Fibroblast of skin of right quadriceps (primary cell): ENCODE measurements around the gene PRKCH.

Source experiments
- DNase-seq: peaks from one replicate; pipeline ENCODE4 v3.0.0-alpha.2; 2013

The PRKCH gene

DNA sequence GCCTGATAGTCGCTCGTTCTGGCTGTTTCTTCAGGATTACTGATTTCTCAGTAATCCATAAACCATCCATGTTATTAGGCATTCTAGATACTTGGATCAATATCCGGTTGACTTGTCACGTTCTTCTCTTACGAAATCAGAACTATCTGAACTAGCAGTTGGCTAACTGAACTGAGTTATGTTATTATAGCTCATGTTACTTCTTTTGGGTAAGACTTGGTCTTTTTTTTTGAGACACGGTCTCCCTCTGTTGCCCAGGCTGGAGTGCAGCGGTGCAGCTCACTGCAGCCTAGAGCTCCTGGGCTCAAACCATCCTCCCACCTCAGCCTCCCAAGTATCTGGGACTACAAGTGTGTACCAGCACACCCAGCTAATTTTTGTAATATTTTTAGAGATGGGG, 178.6 kb downstream of the PRKCH start:
- DNase-seq, result no peak

DNA sequence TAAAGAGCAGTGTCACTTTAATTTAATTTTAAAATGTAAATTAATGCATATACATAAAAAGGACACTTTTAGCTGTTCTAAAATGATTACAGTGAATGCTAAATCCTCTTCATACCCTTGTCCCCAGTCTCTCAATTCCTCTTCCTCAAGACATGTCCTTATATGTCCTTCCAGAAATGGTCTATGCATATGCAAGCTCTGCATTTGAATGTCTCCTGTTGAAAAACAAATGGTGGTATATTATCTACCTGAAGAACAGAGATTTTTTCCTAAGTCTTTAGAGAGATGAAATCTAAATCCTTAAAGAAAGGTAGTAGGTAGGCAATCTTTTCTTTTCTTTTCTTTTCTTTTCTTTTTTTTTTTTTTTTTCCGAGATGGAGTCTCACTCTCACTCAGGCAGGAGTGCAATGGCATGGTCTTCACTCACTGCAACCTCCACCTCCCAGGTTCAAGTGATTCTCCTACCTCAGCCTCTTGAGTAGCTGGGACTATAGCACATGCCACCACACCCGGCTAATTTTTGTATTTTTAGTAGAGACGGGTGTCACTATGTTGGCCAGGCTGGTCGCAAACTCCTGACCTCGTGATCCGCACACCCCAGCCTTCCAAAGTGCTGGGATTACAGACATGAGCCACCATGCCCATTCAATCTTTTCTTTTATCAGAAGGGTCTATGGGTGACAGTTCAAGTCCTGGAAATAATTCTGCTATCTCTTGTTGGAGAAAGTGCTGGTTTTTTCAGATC, 180.5 kb downstream of the PRKCH start:
- no peak for DNase-seq

DNA sequence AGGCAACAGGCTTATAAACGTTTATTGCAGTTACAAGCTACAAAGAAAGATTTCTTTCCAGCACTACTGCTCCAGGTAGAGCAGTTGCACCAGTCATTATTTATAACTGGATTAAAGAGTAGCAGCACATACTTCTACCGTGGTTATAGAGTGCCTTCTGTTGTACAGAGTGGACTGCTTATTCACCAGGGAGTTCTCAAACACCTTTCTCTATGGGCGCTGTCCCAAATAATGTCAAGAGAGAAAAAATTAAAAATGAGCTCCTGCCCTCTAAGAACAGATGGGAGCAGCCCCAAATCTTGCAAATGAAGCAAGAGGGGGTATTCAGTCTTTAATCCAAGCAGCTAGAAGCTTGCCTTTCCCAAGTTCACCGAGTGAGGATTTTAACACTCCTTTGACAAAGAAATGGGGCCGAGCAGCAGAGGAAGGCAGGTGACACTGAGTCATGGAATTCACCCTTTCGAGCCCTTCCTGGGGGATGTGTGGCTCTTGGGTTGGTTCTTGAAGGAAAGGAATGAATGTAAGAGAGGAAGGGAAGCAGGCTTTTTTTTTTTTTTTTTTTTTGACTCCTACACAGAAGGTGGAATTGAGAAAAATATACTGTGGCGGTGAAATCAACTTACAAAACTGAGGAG, 181.2 kb downstream of the PRKCH start:
- no peak for DNase-seq

DNA sequence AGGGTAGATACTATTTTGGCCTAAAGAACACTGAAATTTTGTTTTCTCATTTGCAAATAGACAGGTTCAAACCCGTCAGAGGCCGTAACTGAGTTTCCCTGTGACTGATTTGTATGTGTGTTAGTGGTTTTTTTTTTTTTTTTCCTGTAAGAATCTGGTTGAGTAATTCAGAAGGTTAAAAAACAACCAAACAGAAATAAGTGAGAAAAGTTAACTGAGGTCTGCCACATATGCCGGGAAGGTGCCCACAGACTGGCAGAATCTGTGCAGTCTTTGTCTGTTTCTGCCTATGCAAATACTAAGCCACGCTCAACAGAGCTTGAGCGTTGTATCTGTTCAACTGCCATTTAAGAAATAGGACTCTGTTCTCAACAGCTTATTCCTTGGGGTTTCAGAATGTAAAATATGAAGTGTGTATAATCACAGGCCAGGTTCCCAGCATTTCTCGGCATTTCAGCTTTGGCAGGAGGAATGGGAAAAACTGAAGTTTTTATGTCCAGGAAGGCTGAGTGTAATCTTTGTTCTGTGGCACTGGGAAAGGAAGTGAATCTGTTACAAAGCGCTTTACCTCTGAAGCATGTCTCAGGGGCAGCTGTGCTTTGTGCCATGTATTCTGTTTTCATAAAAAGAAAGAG, 181.9 kb downstream of the PRKCH start:
- DNase-seq, result peak; percentile 36

DNA sequence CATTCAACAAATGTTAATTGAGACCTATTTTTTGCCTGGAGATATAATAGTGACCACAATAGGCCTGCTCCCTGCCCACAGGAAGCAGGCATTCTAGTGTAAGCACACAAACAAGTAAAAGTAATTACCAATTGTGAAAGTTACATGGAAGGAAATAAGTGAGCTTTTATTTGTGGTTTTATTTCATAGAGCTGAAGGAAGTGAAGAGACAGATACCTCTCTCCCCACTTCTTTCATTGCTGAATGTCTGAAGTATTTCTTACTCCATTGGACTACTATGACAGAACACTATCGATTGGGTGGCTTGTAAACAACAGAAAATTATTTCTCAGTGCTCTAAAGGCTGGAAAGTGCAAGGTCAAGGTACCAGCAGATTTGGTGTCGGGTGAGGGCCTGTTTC, 183.5 kb downstream of the PRKCH start:
- DNase-seq, result no peak

DNA sequence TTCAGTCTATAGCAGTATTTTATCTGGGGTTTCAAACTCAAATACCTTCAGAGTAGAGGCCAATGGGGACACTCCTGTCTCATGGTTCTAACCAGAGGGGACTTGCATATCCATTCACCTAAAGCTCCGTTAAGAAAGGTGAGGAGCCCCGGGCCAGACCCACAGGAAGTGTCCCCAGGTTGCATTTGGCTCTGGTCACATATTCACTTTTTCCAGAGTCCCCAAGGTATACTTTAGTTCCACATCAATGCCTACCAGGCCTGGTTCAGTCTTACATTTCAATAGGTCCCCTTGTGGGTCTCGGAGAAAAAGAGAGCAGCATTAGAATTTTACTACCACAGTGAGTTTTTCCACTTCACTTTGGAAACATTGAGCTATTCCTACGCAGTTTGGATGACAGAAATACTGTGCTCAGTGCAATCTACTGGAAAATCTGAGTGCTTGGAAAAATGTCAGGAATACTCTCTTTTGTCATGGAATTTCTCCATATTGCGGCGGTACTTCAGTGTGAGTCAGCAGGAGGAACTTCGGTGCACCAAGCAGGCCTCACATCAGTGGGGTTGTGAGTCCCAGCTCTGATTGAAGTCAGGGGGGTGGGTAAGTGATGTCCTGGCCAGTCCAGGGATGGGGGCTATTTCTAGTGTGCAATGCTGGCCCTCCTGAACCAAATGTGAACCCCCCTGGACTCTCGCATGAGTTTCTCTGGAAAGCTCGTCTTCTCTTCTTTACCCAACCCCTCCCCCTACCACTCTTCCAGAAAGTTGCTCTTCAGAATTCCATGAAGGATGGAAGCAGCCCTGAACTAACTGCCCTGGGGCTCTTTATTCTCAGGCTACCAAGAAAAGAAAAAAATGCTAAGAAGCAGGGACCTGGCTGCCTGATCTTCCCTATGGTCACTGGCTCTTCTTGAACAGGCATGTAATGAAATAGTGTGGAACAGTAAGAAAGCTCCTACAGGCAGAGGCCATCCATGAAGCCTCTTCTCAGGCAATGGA, 184.7 kb downstream of the PRKCH start:
- DNase-seq, result peak; percentile 89

DNA sequence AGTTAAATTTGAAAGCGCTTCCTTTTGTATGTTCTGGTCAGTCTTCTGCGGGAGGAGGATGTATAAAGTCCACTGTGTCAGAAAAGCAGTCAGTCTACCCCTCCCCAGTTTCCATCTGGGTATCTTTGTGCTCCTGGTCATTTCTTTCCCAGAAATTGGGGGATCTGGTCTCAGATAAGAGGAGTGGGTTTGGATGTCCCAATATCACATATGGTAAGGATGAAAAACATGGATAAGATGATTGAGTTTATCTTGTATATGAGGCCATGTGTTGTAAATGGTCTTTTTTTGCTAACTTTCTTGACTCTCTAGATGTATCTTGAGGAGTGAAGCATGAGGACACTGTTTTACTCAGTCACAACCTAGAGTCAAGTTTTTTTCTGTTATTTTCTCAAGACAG, 187.1 kb downstream of the PRKCH start:
- no peak for DNase-seq

DNA sequence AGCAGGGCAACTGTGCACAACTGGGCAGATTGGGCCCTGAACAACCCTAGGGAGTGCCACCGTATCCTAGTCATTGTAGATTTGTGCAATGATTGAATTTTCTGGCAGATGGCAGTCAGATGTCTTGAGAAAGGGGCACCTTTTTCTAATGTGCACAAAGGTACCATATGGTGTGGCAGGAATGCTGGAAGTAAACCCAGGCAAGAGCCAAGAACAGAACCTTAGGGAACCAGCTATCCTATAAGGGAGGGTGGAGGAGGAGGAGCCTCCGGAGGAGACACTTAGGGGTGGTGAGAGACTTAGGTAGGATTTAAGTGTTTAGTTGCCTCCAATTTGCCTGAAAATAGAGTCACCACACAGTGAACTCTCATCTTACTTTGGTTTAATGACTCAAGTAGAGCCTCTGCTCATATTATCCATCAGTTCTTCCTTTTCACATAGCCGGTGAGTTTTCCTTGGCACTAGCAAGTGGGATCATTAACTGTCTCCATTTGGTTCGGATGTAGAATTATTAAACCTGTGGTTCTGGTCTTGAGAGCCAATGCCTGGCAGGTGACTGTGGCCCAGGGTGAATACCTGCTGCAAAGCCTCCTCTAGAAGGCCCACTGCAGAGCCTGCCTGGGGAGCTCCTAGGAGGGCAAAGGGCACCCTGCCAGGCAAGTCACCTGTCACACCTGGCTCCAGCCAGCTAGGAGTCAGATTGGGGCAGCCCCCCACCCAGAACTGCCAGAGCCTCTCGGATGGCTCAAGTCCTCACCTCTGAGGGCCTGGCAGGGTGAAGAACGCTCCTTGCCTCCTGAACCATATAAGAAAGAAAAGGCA, 189.6 kb downstream of the PRKCH start:
- no peak for DNase-seq

DNA sequence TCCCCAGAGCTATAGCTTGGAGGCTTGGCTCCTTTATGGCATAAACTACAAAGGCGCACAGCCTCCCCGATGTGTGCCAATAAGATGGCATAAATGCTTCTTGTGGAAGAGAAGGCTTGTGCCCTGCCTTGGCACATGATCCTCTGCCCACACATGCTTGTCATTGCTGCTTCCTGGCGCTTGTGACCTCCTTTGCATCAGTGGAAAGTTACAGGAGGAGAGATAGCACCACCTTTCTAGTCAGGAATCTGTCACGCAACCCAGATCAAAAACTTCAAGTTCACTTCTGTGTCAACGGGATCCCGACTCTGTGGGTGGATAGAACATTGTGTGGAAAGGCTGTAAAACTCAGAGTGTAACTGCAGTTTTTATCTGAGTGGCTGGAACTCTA, 190.2 kb downstream of the PRKCH start:
- no peak for DNase-seq

DNA sequence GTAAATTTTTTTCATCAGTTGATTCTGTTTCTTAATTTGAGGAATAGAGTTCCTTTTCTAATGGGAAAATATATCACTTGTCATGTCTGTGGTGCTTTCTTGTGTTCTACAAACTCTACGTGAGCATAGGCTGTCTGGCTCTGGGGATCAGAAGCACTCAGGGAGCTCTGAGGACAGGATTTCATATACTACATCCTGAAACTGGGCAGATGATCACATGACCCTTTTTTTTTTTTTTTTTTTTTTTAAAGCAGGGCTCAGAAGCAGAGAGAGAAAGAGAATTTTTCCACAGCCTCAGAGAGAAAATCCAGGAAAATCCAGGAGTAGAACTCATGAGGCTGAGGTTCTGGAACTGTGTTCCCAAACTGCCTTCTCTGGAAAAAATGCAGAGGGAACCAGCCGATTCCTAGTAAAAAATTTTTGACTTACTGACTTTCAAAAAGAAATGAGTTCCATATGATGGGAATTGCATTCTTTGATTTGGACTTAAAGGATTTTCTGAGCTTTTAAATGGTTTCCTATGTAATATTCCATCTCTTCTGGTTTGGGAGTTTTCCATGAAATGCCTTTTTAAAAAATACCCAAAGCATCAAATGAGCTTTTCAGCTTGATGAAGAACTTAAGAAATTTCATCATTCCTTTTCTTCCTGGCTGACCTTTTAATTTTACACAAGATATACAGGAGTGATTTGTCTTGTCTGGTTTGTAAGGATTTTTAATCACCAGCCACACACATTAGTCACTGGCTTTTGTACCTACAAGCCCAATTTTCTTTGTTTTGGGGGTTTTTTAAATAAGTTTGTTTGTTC, 190.9 kb downstream of the PRKCH start:
- DNase-seq, result peak; percentile 96

DNA sequence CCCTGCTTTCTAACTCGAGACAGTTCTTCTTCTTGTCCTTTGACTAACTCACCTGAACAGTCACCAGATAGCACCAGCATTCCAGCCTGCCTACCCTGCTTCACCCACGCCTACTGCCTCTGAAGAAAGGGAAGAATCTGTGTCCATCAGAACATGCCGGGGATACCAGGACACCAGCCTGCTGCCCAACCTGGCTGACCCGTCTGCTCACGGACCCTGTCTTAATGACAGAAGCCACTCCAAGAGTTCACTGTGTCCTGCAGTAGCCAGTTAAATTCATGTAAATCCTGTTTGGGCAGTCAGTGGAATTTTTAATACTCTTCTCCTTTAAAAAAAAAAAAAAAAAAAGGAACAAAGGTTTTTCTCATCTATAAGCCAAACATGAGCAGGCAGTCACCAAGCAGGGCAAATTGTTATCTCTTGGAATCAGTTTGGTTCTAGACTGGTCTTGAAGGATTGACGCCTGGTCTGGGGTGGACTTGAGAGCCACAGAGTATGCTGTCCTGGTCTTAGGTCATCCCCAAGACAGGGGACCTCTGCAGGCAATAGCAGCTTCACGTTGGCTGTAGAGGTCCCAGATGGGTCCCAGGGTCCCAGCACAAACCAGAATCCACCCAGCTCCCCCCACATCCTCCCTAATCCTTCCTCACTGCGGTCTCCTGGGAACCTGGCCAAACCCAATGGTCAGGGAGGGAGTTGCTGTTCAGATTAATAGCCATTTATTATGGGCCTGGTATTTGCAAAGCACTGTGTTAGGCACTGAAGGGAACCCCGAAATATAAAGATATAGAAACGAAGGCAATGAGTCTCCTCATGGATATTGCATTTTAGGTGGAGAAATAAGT, 192.8 kb downstream of the PRKCH start:
- DNase-seq, result no peak

DNA sequence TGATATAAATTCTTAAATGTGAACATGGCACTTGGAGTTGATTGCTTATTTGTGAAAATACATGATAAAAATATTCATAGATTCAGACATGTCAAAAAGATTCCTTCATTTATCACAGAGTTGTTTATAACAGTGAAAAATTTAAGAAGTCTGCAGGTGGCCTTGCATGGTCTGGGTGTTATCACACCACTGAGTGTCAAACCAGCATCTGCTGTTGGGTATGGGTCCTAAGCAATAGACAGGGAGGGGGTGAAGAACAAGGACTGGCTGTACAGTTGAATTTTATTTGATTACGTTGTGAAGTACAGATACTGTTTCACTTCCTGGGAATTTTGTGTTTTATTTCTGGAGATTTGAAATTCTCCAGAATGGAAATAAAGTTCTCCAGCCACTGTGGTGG, 193.5 kb downstream of the PRKCH start:
- no peak for DNase-seq

DNA sequence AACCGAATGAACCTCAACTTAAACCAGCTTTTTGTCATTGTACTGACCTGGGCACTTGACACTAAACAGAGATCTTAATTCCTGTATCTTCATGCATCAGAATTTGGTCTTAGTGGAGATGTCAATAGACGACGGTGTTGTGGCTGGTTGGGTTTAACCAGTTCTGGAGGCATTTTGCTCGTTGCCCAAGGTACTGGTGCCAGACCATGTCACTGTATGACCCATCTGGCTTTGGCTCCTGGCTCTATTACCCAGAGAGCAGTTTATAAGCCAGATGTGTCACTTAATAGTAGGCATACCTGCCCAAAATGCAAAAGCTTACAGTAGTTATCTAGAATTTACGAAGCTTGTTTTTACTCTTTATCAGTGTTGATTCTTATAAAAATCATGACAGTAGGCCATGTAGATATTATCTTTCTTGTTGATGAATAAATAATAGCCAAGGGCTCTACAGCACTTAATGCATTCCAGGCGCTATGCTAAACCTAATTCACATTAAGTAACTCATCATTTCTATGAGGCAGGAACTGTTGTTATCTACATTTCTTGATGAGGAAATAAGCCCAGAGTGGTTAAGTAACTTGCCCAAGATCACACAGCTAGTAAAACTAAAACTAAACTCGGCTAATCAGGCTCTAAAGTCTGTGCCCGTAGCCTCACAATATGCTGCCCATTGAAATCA, 194.2 kb downstream of the PRKCH start:
- no peak for DNase-seq

DNA sequence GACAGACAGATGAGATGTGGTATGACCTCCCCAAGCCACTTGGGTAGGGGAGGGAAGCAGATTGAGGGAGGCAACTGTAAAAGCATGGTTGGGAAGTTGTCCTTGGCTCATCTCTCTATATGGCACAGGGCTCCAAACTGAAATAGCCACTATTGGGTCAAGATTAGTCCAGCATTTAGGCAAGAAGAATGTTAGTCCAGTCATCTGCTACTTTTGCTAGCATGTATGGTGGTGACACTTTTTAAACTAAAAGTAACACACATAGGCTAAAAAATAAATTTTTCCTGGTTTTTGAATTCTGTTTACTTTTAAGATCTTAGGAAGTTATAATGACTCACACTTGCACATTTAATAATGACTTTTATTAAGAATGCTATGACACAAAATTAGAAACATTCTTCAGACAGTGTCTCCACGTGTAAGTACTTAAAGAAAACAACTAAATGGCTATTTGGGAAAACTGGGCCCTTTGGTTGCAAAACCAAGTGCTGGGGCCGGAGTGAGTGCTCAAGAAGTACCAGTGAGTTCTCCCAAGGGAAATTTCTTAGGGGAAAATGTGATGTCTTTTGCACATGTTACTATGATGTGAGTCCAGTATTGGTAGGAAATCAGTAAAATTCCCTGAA, 194.9 kb downstream of the PRKCH start:
- peak; percentile 59 for DNase-seq

DNA sequence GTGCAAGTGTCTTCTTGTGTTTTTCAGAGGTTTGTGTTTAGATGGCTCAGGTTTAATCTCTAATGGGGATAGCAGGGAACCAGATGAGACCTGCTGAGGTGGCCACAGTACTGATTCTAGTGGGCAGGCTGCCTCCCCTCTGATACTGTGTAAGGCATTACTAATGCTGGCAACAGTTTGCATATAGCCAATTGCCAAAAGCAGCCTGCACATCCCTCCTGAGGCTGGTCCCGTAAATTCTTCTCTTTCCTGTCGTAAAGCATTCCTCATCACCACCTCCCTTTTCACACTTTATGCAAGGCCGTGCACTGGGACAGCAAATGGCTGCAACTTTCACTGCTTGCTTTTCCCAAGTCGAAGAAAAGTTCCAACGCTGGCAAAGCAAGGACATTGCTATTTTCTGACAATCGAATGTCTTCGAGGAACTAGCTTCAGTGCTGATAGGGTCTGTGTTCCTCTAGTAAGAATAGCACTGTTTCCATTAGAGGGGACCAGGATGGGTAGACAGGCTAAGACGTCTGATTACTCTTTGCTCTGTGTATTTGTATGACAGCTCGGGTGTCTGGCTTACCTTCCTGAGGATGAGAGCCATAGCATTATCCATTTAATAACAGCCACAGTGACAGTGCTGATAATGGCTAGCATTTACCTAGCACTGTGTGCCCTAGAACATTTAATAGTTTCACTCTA, 195.7 kb downstream of the PRKCH start:
- DNase-seq, result peak; percentile 73

DNA sequence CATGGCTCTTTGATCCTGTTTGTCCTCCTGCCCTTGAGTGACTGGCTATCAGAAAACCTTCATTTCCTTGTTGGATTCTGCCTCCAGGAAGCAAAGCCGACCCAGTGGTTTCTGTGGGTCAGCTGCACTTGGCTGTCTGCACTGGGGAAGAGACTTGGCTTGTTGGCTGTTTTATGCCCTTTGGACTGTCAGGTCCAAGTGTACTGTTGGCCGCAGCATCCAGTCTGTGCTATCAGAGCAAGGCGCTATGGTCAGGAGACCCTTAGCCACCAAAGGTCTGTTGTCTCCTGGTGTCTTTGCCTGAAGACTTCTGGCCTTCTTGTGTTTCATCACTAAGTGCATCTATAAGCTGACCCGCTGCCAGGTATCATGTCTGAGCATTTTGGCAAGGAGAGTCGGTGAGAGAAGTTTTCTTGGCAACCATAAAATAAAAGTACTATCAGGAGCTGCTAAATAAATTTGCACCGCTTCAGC, 196.6 kb downstream of the PRKCH start:
- DNase-seq, result no peak

DNA sequence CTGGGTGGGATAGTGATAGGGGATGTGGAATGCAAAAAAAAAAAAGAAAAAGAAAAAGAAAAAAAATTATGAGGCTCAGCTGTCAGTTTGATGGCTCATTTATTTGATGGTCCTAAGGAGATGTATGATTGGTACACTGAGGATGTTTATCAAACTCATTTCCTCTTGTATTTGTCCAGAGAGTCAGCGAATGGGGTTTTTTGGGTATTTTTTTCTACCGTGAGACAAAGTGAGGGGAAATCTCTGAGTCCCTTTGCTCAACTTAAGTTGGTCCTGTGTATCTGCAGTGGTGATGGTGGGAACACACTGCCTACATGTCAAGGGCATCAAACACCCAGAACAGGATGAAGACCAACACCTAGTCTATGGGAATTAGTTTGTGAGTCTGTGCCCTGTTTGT, 197.0 kb downstream of the PRKCH start:
- no peak for DNase-seq

DNA sequence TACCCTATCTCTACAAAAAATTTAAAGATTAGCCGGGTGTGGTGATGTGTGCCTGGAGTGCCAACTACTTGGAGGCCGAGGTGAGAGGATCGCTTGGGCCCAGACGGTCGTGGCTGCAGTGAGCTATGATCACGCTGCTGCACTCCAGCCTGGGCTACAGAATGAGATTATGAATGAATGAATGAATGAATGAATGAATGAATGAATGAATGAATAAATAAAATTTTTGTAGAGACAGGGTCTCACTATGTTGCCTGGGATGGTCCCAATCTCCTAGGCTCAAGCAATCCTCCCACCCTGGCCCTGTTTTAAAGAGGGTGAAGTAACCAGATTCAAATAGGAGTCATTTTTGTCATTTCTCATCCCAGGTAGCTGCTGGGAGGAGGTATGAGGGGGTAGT, 197.7 kb downstream of the PRKCH start:
- no peak for DNase-seq
